Memory B cell (primary cell): ENCODE results near the gene MED4.
"Not testable (repeated sequence)": the region's sequence is repeated elsewhere in the genome, so short reads cannot be mapped to it uniquely, and the experiment has no call there.

ENCODE experiments used
- ATAC-seq: fragments of 150-1000 bp; cut with Tn5 transposase; 2 replicates; pipeline ENCODE4 v1.10.0; 2021; ENCODE audit warnings: low read depth, mild to moderate bottlenecking, moderate library complexity
- DNase-seq, 2 donors: peaks; one replicate each; pipeline ENCODE4 v3.0.0; 2022; ENCODE audit warnings: low spot score in 2 of 2
- H3K27ac Mint-ChIP-seq: one replicate; pipeline ENCODE4 v1.8.0; 2022; ENCODE audit warnings: mild to moderate bottlenecking, moderate library complexity, mixed read lengths
- H3K27me3 Mint-ChIP-seq: one replicate; pipeline ENCODE4 v1.8.0; 2022; ENCODE audit warnings: mixed read lengths
- H3K36me3 Mint-ChIP-seq: one replicate; pipeline ENCODE4 v1.8.0; 2022; ENCODE audit warnings: mild to moderate bottlenecking, mixed read lengths
- H3K4me1 Mint-ChIP-seq: one replicate; pipeline ENCODE4 v1.8.0; 2022; ENCODE audit warnings: mixed read lengths
- H3K4me3 Mint-ChIP-seq: one replicate; pipeline ENCODE4 v1.8.0; 2022; ENCODE audit warnings: mild to moderate bottlenecking, moderate library complexity, mixed read lengths
- H3K9me3 Mint-ChIP-seq: one replicate; pipeline ENCODE4 v1.8.0; 2022; ENCODE audit warnings: mixed read lengths

The MED4 gene

DNA sequence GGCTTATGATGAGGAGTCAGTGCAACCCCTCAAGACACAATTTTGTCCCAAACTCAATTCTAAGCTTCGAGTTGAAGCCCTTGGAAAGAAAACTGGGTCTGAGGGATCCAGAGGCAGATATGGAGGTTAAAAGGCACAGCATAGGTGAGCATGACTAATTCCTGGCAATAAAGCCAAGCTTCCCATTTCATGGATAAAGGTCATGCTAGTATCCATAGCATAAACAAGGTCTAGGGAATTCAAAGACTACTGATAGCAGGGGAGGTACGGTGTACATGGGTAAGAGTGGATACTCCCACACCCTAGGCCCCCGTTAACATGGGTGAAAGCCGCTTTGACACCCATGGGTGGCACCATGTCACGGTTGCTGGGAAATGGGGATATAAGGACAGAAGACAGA lies 24.0 kb downstream of the MED4 start:
- DNase-seq (no peak), ATAC-seq (no peak)
- no peak overlapping the region for H3K27ac Mint-ChIP-seq
- H3K36me3 Mint-ChIP-seq: peaks cover 56% of the 10 kb centered on the region
- H3K27me3 Mint-ChIP-seq: no peaks in the 10 kb centered on the region
- H3K9me3 Mint-ChIP-seq: peaks cover 6% of the 10 kb centered on the region
- H3K4me3 Mint-ChIP-seq: no peak overlapping the region
- no peaks in the 10 kb centered on the region for H3K4me1 Mint-ChIP-seq

DNA sequence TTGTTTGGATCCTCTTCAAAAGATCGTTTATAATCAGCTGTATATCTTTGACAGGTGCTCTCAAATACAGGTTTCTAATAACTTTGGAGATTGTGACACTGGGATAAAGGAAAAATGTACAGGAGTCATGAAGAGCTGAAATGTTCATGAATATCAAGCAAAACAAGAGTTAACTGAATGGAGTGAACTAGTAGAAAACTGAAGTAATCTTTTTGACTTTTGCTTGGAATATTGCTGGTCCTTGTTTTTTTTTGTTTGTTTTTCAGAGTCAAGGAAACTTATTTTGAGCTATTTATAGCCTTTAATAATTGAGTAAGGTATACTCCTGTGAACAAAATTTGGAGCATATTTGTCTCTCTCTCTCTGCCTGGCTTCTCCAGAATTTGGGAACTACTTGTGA lies 25.3 kb downstream of the MED4 start:
- Mint-ChIP-seq H3K27me3 (no peaks in the 10 kb centered on the region), H3K9me3 (peaks cover 6% of the 10 kb centered on the region), H3K27ac (no peak overlapping the region), H3K4me1 (no peaks in the 10 kb centered on the region), H3K36me3 (peaks cover 55% of the 10 kb centered on the region), H3K4me3 (no peak overlapping the region)
- DNase-seq (no peak), ATAC-seq (no peak)

DNA sequence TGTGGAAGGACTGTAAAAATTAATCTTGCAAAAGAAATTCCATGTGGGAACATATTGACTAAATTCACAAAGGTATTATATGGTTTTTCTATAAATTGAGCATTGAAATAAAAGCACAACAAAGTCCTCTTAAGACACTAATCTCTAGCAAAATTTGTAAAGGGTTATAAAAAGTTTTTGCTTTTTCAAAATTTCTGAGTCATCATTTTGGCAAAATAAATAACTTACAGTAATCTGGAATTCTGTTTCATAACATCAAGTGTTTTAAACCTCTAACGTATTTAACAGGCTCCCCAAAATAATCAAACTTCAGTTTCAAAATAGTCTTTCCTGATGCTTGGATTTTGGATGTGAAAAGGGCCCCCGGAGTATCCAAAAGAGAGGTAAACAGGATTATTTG lies 26.0 kb downstream of the MED4 start:
- Mint-ChIP-seq H3K9me3 (peaks cover 6% of the 10 kb centered on the region), H3K36me3 (peaks cover 53% of the 10 kb centered on the region), H3K4me3 (no peak overlapping the region), H3K27ac (no peak overlapping the region), H3K4me1 (no peaks in the 10 kb centered on the region), H3K27me3 (no peaks in the 10 kb centered on the region)
- ATAC-seq (no peak), DNase-seq (no peak)

DNA sequence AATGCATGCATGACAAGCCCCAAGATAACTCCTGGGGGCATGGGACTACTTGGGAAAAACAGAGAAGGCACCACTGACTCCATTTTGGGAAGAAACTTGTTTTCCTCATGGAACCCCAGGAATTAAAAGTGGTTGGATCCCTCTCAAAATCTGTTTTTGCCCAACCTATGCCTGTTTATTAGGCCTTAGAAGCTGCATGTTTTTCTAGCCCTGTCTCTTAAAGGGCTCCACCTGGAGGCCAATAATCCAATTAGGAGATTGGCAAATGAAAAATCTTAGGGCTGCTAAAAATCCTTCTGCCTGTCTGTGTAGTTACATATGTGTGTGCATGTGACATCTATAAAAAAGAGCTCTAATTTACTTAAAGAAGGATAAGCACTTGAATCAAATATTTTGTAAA lies 26.9 kb downstream of the MED4 start:
- Mint-ChIP-seq H3K27me3 (no peaks in the 10 kb centered on the region), H3K36me3 (peaks cover 49% of the 10 kb centered on the region), H3K4me1 (no peaks in the 10 kb centered on the region), H3K9me3 (peaks cover 6% of the 10 kb centered on the region), H3K27ac (no peak overlapping the region), H3K4me3 (no peak overlapping the region)
- DNase-seq: no peak
- ATAC-seq: no peak

DNA sequence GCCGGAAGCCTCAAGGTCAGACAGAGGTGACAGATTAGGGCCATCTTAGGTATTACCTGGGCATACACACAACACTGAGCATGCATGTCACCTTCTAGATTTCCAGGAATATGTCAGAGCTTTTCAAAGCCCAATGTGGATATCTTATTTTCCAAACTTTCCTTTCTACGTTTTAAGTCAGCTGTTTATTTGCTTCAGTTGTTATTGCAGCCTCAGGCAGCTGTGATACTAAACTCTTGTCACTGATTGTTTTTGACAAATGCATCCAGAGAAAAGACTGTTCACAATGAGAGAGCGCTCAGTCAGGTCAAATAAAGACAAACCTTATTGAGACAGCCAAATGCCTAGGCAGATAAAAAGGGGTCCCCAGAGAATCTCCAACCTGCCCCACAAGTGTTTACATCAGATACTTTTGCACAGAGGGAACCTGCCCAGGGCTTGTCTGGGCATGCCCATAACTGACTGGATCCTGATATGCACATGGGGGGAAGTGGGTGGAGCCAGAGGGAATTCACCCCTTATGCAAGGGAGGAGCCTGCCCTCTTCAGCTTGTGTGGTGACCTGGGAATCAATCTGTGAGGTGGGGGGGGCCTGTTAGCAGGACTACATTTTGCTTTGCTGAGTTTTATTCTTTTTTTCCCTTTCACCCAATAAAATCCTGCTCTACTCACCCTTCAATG lies 28.5 kb downstream of the MED4 start:
- no peaks in the 10 kb centered on the region for H3K27me3 Mint-ChIP-seq
- H3K4me1 Mint-ChIP-seq: no peaks in the 10 kb centered on the region
- peaks cover 6% of the 10 kb centered on the region for H3K9me3 Mint-ChIP-seq
- H3K27ac Mint-ChIP-seq: no peak overlapping the region
- DNase-seq (no peak), ATAC-seq (no peak)
- peaks cover 39% of the 10 kb centered on the region for H3K36me3 Mint-ChIP-seq
- H3K4me3 Mint-ChIP-seq: no peak overlapping the region

DNA sequence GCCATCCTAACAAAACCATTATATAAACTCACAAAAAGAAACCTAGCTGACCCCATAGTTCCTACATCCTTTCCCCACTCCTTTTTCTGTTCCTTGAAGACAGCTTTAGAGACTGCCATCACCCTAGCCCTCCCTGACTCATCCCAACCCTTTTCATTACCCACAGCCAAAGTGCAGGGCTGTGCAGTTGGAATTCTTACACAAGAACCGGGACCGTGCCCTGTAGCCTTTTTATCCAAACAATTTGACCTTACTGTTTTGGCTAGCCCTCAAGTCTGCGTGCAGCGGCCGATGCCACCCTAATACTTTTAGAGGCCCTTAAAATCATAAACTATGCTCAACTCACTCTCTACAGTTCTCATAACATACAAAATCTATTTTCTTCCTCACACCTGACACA lies 35.0 kb downstream of the MED4 start:
- not testable (repeated sequence) for H3K4me3 Mint-ChIP-seq, H3K4me1 Mint-ChIP-seq, ATAC-seq, DNase-seq, H3K27me3 Mint-ChIP-seq, H3K9me3 Mint-ChIP-seq, H3K27ac Mint-ChIP-seq
- peaks cover 32% of the 10 kb centered on the region for H3K36me3 Mint-ChIP-seq

DNA sequence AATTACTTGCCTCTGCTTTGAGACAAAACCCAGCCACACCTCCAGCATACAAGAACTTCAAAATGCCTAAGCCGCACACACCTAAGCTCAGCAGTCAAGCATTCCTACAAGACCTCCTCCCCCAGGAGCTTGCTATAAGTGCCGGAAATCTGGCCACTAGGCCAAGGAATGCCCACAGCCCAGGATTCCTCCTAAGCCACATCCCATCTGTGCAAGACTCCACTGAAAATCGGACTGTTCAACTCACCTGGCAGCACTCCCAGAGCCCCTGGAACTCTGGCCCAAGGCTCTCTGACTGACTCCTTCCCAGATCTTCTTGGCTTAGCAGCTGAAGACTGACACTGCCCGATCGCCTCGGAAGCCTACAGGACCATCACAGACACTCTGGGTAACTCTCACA lies 36.4 kb downstream of the MED4 start:
- DNase-seq, H3K4me1 Mint-ChIP-seq, H3K27me3 Mint-ChIP-seq, H3K9me3 Mint-ChIP-seq, ATAC-seq, H3K4me3 Mint-ChIP-seq: not testable (repeated sequence)
- Mint-ChIP-seq H3K36me3 (peaks cover 31% of the 10 kb centered on the region), H3K27ac (peak overlapping the region; percentile 3)

DNA sequence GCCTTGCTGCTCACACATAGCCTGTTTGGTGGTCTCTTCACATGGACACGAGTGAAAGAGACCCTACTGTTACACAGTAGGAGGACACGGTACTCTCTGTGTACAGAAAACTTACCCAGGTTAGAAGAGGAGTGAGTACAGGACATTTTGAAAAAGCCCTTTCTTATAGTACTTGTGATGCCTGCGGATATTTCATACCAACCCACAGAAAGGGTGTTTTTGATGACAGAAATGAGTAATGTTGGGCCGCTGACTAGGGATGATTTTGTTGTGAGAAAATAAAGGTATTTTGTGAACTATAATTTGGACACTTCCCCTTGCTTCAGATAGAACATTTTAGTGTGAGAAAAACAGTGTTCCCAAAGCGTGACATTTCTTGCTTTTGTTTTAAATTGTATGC lies 39.2 kb downstream of the MED4 start:
- no peak overlapping the region for H3K27ac Mint-ChIP-seq
- no peak for DNase-seq
- H3K9me3 Mint-ChIP-seq: no peaks in the 10 kb centered on the region
- H3K4me3 Mint-ChIP-seq: no peak overlapping the region
- H3K36me3 Mint-ChIP-seq: peaks cover 44% of the 10 kb centered on the region
- ATAC-seq: no peak
- H3K27me3 Mint-ChIP-seq: no peaks in the 10 kb centered on the region
- peaks cover 2% of the 10 kb centered on the region for H3K4me1 Mint-ChIP-seq

DNA sequence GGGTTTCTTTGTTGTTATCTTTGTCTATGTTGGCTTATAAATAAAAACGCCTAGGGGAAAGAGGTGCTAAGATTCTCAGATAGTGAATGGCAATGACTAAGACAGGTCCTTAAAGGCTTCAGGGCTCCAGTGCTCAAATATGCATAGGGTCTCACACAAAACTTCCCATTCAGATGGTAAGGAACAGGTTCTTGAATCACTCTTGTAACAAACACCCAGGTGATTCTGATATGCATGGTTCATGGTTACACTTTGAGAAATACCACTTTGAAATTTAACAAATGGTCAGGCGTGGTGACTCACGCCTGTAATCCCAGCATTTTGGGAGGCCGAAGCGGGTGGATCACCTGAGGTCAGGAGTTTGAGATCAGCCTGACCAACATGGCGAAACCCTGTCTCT lies 40.3 kb downstream of the MED4 start:
- Mint-ChIP-seq H3K4me3 (no peak overlapping the region), H3K4me1 (peaks cover 2% of the 10 kb centered on the region), H3K9me3 (no peaks in the 10 kb centered on the region), H3K27me3 (no peaks in the 10 kb centered on the region), H3K27ac (no peak overlapping the region), H3K36me3 (peaks cover 44% of the 10 kb centered on the region)
- DNase-seq (no peak), ATAC-seq (no peak)

DNA sequence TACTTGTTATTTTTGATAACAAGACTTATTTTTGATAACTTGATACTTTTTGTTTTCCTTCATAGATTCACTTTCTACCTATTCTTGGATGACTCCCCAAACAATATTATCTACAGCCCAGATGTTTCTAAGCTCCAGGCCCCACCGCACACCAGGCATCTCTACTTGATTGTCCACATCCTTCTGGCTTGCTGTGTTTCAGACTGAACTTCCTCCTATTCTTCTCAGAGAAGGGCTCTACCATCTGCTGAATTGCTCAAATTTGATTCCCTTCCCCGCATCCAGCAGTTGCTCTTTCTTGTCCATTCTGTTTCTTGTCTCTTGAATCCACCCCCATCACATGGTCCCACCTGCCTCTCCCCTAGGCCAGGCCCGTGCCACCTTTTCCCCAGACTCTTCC lies 44.4 kb downstream of the MED4 start:
- DNase-seq (no peak), ATAC-seq (no peak)
- Mint-ChIP-seq H3K27me3 (no peaks in the 10 kb centered on the region), H3K27ac (no peak overlapping the region), H3K36me3 (peaks cover 26% of the 10 kb centered on the region), H3K4me3 (no peak overlapping the region), H3K9me3 (no peaks in the 10 kb centered on the region), H3K4me1 (no peaks in the 10 kb centered on the region)

DNA sequence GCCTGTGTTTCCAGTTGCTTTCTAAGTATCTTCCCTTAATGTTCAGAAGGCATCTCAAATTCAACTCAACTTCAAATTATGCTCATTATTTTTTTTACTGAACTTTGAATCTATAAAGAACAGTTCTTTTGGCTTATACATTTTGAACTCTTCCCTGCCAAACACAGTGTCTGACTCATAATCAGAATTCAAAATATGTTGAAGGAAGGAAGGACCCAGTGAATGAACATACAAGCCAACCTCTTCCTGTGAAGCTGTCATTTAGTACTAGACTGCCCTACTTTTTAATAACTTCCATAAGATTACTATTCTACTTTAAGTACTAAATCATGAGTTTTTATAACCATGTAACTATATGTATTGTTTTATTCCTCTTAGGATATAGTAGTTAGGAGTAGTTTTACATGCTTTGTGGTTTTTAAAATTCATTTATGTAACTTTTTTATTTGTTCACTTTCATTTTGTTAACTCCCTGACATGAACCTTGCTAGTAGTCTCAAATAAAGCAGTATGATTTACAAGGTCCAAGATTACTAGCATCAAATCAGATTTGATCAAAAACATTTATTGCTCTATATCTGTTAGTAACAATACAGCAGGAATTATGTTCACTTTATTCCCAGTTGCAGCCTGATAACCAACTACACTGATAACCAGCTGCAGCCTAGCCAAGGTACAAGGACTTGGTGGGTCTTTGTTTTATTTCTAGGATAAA lies 51.0 kb downstream of the MED4 start:
- H3K27me3 Mint-ChIP-seq: no peaks in the 10 kb centered on the region
- no peak overlapping the region for H3K4me3 Mint-ChIP-seq
- H3K9me3 Mint-ChIP-seq: no peaks in the 10 kb centered on the region
- no peak overlapping the region for H3K27ac Mint-ChIP-seq
- DNase-seq: no peak
- ATAC-seq: no peak
- H3K36me3 Mint-ChIP-seq: peaks cover 14% of the 10 kb centered on the region
- peaks cover under 1% of the 10 kb centered on the region for H3K4me1 Mint-ChIP-seq

DNA sequence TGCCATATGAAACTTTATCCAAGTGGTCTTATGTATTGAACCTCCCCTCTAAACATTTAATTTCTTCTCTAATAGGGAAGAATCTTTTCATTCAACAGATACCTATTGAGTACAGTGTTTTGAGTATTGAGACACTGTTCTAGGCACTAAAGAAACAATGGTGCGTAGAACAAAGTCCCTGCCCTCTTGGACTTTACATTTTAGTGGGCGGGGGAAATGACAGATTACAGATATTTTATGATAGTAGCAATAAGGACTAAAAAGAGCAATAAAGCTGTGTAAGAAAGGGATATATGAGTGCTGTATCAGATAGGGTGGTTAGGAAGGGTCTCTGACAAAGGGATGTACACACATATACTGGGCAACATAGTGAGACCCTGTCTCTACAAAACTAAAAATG lies 52.0 kb downstream of the MED4 start:
- H3K9me3 Mint-ChIP-seq: no peaks in the 10 kb centered on the region
- H3K27ac Mint-ChIP-seq: peak overlapping the region; percentile 12

DNA sequence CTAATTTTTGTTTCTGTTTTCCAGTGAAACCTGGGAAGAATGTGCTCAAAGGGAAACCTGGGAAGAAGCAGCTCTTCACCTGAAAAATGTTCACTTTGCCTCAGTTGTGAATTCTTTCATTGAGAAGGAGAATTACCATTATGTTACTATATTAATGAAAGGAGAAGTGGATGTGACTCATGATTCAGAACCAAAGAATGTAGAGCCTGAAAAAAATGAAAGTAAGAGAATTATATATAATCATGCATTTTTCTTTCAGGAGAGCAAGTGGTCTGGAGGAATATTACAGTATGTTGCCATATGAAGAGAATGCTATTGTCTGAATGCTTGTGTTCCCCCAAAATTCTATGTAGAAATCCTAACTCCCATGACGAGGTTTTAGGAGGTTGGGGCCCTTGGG lies 54.0 kb downstream of the MED4 start:
- peaks cover 9% of the 10 kb centered on the region for H3K4me1 Mint-ChIP-seq
- no peak overlapping the region for H3K4me3 Mint-ChIP-seq
- H3K27ac Mint-ChIP-seq: peak overlapping the region; percentile 32
- H3K27me3 Mint-ChIP-seq: no peaks in the 10 kb centered on the region
- DNase-seq: no peak
- H3K36me3 Mint-ChIP-seq: peaks cover 9% of the 10 kb centered on the region
- no peaks in the 10 kb centered on the region for H3K9me3 Mint-ChIP-seq
- ATAC-seq: no peak

More for the DNA sequence above, 52.0 kb downstream of the MED4 start:
- no peak overlapping the region for H3K4me3 Mint-ChIP-seq
- no peak for DNase-seq
- ATAC-seq: no peak
- H3K27me3 Mint-ChIP-seq: no peaks in the 10 kb centered on the region
- peaks cover 6% of the 10 kb centered on the region for H3K4me1 Mint-ChIP-seq
- H3K36me3 Mint-ChIP-seq: peaks cover 14% of the 10 kb centered on the region

DNA sequence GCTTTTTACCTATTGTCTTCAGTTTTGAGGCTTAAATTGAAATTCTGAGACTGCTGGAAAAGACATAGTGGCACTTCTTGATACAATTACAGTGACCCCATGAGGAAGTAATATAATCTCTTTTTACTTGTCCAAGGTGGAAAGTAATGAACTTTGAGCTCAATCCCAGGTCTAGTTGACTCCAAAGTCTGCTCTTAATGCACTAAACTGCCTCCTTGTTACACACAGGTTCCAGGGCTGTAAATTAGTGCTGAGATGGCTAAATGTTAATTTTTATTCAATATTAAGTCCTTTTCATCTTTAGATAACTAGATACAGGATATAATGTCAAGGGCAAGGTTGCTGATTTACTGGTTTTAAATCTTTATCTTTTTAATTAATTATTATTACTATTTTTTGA lies 54.9 kb downstream of the MED4 start:
- Mint-ChIP-seq H3K36me3 (peaks cover 9% of the 10 kb centered on the region), H3K27me3 (no peaks in the 10 kb centered on the region), H3K27ac (no peak overlapping the region), H3K9me3 (no peaks in the 10 kb centered on the region), H3K4me3 (peak overlapping the region; percentile 17), H3K4me1 (peaks cover 9% of the 10 kb centered on the region)
- no peak for ATAC-seq
- no peak for DNase-seq

DNA sequence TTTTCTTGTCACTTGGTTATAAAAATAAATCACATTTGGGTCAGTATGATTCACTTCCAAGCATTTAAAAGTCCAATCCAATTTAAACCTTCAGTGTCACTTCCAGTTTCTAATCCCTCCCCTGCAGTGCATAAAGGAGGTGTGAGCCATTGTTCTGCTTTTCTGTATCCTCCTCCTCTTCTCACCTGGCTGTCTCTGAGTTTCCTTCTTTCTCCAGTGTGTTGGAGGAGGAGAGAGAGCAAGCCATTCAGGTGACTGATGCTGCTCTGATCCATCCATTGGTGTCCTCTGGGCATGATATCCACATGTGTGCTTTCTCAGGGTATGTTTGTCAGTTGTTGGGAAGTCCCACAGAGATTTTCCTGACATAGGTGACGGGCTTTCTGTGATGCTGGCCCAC lies 56.1 kb downstream of the MED4 start:
- no peaks in the 10 kb centered on the region for H3K27me3 Mint-ChIP-seq
- peaks cover 10% of the 10 kb centered on the region for H3K36me3 Mint-ChIP-seq
- peak overlapping the region; percentile 97 for H3K27ac Mint-ChIP-seq
- no peaks in the 10 kb centered on the region for H3K9me3 Mint-ChIP-seq
- H3K4me3 Mint-ChIP-seq: peak overlapping the region; percentile 93
- DNase-seq: peak in 1 of 2 donors; percentile 9
- peaks cover 9% of the 10 kb centered on the region for H3K4me1 Mint-ChIP-seq
- ATAC-seq: no peak
